GM12872 (cell line): ENCODE data around the gene LAMA3.

Experiments used
- TF ChIP-seq, protein P1 (sequence below): IDR thresholded peaks from 3 replicates; pipeline ENCODE4 v1.5.1; 2011; ENCODE audit warnings: low read depth, mild to moderate bottlenecking, low read length, moderate library complexity; ENCODE audit not compliant: insufficient read depth

Gene LAMA3

GRCh38 chr18:23992089-23992940, 303.1 kb downstream of the LAMA3 start:
- TF ChIP-seq, protein P1, sequence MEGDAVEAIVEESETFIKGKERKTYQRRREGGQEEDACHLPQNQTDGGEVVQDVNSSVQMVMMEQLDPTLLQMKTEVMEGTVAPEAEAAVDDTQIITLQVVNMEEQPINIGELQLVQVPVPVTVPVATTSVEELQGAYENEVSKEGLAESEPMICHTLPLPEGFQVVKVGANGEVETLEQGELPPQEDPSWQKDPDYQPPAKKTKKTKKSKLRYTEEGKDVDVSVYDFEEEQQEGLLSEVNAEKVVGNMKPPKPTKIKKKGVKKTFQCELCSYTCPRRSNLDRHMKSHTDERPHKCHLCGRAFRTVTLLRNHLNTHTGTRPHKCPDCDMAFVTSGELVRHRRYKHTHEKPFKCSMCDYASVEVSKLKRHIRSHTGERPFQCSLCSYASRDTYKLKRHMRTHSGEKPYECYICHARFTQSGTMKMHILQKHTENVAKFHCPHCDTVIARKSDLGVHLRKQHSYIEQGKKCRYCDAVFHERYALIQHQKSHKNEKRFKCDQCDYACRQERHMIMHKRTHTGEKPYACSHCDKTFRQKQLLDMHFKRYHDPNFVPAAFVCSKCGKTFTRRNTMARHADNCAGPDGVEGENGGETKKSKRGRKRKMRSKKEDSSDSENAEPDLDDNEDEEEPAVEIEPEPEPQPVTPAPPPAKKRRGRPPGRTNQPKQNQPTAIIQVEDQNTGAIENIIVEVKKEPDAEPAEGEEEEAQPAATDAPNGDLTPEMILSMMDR, result no peak

DNA sequence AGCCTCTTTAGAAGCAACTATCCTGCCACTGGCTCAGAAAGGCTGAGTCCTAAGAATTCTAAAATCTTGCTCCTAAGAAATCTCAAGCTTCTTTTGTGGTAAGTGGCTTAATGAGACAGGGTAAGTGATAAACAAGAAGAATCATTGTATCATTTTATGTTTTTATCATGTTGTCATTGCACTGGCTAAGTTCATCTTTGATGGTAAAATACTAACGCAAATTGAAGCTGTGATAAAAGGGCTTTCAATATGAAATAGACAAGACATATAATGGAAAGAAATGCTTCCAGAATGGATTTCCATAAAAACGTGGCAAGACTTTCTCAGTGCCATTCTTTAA, 303.7 kb downstream of the LAMA3 start:
- TF ChIP-seq, protein P1, result no peak

DNA sequence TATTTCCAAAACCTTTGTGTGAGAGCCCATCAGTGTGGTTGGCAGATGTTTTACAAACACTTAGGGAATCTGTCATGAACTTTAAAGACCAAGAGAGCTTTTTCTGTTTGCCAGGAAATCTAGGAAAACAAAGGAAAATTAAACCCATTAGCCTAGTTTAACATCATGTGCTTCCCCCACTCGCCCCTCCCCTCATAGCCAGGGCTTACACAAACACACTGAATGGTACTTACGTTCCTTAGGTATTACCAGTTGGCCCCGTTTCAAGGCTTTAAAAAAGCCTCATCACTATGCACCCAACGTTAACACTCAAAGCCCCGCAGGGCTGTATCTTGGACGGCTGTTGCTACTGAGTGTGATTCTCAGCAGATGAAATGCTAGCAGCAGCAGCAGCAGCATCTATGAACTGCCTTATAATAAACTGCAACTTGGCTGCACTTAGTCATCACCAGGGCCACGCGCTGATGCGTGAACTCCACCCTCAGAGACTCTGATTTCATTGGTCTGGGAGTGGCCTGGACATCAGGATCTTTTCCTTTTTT, 305.2 kb downstream of the LAMA3 start:
- TF ChIP-seq, protein P1, result no peak

DNA sequence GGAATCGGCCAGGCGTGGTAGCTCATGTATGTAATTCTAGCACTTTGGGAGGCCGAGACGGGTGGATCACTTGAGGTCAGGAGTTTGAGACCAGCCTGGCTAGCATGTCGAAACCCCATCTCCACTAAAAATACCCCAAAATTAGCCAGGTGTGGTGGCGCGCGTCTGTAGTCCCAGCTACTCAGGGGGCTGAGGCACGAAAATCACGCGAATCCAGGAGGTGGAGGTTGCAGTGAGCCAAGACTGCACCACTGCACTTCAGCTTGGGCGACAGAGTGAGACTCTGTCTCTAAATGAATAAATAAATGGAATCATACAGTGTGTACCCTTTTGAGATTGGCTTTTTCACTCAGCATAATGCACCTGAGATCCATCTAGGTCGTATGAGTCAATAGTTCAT, 305.9 kb downstream of the LAMA3 start:
- TF ChIP-seq, protein P1, result no peak

DNA sequence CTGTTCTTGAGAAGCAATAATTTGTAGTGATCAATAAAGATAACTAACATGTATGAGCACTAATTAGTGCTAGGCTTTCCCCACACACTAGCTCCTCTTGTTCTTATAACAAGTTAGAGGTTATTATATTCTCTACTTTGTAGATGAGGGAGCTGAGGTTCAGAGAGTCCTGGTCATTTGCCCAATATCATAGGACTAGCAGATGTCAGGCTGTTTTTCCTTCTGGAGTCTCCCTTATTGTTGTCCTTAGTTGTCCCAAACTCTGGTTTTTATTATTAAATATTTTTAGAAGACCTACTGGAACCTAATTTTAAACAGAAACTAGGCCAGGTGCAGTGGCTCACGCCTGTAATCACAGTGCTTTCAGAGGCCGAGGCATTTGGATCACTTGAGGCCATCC, 308.8 kb downstream of the LAMA3 start:
- TF ChIP-seq, protein P1, result no peak

GRCh38 chr18:23998820-23999219, 309.6 kb downstream of the LAMA3 start:
- TF ChIP-seq, protein P1, result no peak

DNA sequence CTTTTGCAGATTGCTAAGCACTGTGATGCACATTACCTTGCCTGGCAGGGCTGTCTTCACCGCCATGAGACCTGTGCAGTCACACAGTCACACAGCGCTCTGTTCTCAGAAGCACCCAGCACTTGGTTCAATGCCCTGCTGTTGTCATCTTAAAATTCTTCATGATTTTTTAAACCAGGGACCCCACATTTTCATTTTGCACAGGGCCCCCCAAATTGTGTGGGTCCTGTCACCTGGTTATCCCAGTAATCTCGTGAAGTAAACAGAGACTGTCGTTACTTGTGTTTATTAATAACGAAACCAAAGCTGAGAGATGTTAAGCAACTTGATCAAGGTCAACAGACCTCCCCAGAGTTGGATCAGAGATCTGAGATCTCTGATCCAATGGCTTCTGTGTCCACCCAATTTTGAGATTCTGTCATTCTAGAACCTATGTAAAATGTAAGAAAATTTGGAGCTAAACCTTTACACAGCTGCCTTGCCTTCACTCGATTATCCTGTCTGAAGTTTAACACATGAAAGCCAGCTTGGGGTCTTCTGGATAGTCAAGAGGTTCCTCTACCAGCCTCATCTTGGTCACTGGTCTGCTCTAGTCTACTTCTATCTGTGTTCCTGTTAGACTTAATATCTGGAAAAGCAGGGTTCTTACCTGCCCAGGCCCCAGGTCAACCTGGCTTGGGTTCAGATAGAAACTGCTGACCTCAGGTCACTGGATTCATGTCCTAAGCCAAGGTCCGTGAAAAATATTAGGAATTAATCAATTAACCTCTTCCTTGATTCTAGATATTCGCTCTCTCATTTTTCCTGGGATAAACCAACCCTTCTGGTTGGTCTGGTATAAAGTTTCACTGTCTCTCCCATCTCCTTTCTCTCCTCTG, 311.6 kb downstream of the LAMA3 start:
- TF ChIP-seq, protein P1, result no peak
